ENCODE measurements around the gene TENM4. TPM values are rescaled to one million over a fixed set of nuclear protein-coding genes. Genes with fewer than 3 reads are reported as not detected.

TENM4 gene
- polyA plus RNA-seq, 1 donor from 2014 or later = 16.8 TPM

GRCh38 chr11:78846269-78846668 lies 594.6 kb downstream of the TENM4 start:
- Histone ChIP-seq H3K27ac (ENCODE audit: low read length) (no peak overlapping the region), H3F3A (ENCODE audit: insufficient read depth, low read length, poor library complexity, severe bottlenecking) (no peaks in the 10 kb centered on the region), H4K20me1 (ENCODE audit: insufficient read depth) (no peaks in the 10 kb centered on the region), H3K27me3 (ENCODE audit: insufficient read depth, low read depth, low read length) (no peaks in the 10 kb centered on the region), H3K9ac (ENCODE audit: low read length) (no peak overlapping the region), H3K36me3 (ENCODE audit: insufficient read depth, low read length) (no peaks in the 10 kb centered on the region), H2AFZ (ENCODE audit: low read depth, low read length) (no peak overlapping the region), H3K9me3 (ENCODE audit: low read length) (no peaks in the 10 kb centered on the region), H3K79me2 (replicated peaks; ENCODE audit: insufficient read depth, low read length) (no peaks in the 10 kb centered on the region), H3K4me3 (ENCODE audit: low read length) (no peak overlapping the region), H3K9me2 (ENCODE audit: insufficient read depth, low read length) (no peaks in the 10 kb centered on the region), H3K4me2 (ENCODE audit: low read length) (no peak overlapping the region)
- TF ChIP-seq EZH2 (IDR thresholded peaks at IDR 0.05; ENCODE audit: borderline replicate concordance, insufficient read depth, low read length, poor library complexity, severe bottlenecking) (no peak), REST (IDR thresholded peaks at IDR 0.05; ENCODE audit: borderline replicate concordance) (no peak), SMC3 (conservative IDR thresholded peaks at IDR 0.05; ENCODE audit: poor library complexity) (no peak), CTCF (IDR thresholded peaks at IDR 0.05; ENCODE audit: poor library complexity, severe bottlenecking) (no peak)

GRCh38 chr11:78845496-78845895 lies 595.3 kb downstream of the TENM4 start:
- Histone ChIP-seq H4K20me1 (ENCODE audit: insufficient read depth) (no peaks in the 10 kb centered on the region), H3K4me3 (ENCODE audit: low read length) (no peak overlapping the region), H3K9me3 (ENCODE audit: low read length) (no peaks in the 10 kb centered on the region), H3K79me2 (replicated peaks; ENCODE audit: insufficient read depth, low read length) (no peaks in the 10 kb centered on the region), H3F3A (ENCODE audit: insufficient read depth, low read length, poor library complexity, severe bottlenecking) (no peaks in the 10 kb centered on the region), H3K27ac (ENCODE audit: low read length) (no peak overlapping the region), H3K9me2 (ENCODE audit: insufficient read depth, low read length) (no peaks in the 10 kb centered on the region), H3K36me3 (ENCODE audit: insufficient read depth, low read length) (no peaks in the 10 kb centered on the region), H3K27me3 (ENCODE audit: insufficient read depth, low read depth, low read length) (no peaks in the 10 kb centered on the region), H3K4me2 (ENCODE audit: low read length) (no peak overlapping the region), H3K9ac (ENCODE audit: low read length) (no peak overlapping the region), H2AFZ (ENCODE audit: low read depth, low read length) (no peak overlapping the region)
- no peak for TF ChIP-seq MXI1 (conservative IDR thresholded peaks at IDR 0.05; ENCODE audit: poor library complexity, severe bottlenecking)
- TF ChIP-seq REST (IDR thresholded peaks at IDR 0.05; ENCODE audit: borderline replicate concordance) = no peak
- no peak for TF ChIP-seq SMC3 (conservative IDR thresholded peaks at IDR 0.05; ENCODE audit: poor library complexity)
- no peak for TF ChIP-seq RAD21 (conservative IDR thresholded peaks at IDR 0.05)
- no peak for TF ChIP-seq CTCF (IDR thresholded peaks at IDR 0.05; ENCODE audit: poor library complexity, severe bottlenecking)
- TF ChIP-seq EP300 (conservative IDR thresholded peaks at IDR 0.05; ENCODE audit: poor library complexity, severe bottlenecking) = no peak
- no peak for TF ChIP-seq EZH2 (IDR thresholded peaks at IDR 0.05; ENCODE audit: borderline replicate concordance, insufficient read depth, low read length, poor library complexity, severe bottlenecking)
- TF ChIP-seq POLR2AphosphoS5 (IDR thresholded peaks at IDR 0.05) = no peak
- TF ChIP-seq TAF1 (IDR thresholded peaks at IDR 0.05; ENCODE audit: low read depth) = no peak
